ENCODE results near the gene TMEM237. TPM values are rescaled to one million over a fixed set of nuclear protein-coding genes. Genes with fewer than 3 reads are reported as not detected.
A peak's percentile ranks its signal among the peaks of the same experiment; 100 is the strongest.

TMEM237 gene
- total and polyA plus RNA-seq, 2 donors (not counting 1 experiment from before 2014, with no cell fraction given), result 23.8 to 64.1 TPM

GRCh38 chr2:201621293-201621999 lies 21.9 kb downstream of the TMEM237 start:
- Histone ChIP-seq H3K4me3 (replicated peaks in 1 of 4; ENCODE audit: control extremely low read depth in 1 of 4, insufficient read depth in 1 of 4, low read depth in 3 of 4, low read length in 4 of 4) (no peak overlapping the region), H3K27ac (ENCODE audit: insufficient read depth, low read length) (no peak overlapping the region), H3K4me2 (ENCODE audit: extremely low read depth, insufficient read depth, low read length) (peak overlapping the region; percentile 18), H3K9me3 (ENCODE audit: control insufficient read depth, insufficient read depth, low read depth, low read length) (no peaks in the 10 kb centered on the region), H3K36me3 (ENCODE audit: control insufficient read depth, insufficient read depth, low read length) (peaks cover under 1% of the 10 kb centered on the region), H3K9ac (ENCODE audit: insufficient read depth, low read length) (no peak overlapping the region), H3K27me3 (ENCODE audit: control insufficient read depth, insufficient read depth, low read length) (no peaks in the 10 kb centered on the region), H2AFZ (ENCODE audit: low read length) (no peak overlapping the region), H3K4me1 (ENCODE audit: control insufficient read depth, extremely low read depth, insufficient read depth, low read length) (peaks cover 6% of the 10 kb centered on the region), H3K79me2 (ENCODE audit: control insufficient read depth, insufficient read depth, low read length) (no peaks in the 10 kb centered on the region), H4K20me1 (ENCODE audit: control insufficient read depth, extremely low read depth, insufficient read depth, low read length) (no peaks in the 10 kb centered on the region)
- DNase-seq (ENCODE audit: low read depth in 2 of 2), result no peak
- TF ChIP-seq EZH2 (IDR thresholded peaks at IDR 0.05; ENCODE audit: low read length, missing control alignments), result no peak
- TF ChIP-seq CTCF (conservative IDR thresholded peaks at IDR 0.05 in 1 of 2, IDR thresholded peaks at IDR 0.05 in 1 of 2; ENCODE audit: low read depth in 1 of 2, low read length in 2 of 2), result no peak

- no peaks in the 10 kb centered on the region for H4K20me1 ChIP-seq (ENCODE audit: control insufficient read depth, extremely low read depth, insufficient read depth, low read length)
- H2AFZ ChIP-seq (ENCODE audit: low read length), result peak overlapping the region; percentile 83
- peak overlapping the region; percentile 4 for H3K4me2 ChIP-seq (ENCODE audit: extremely low read depth, insufficient read depth, low read length)
- peak overlapping the region in 2 of 4 experiments; percentile 28 to 45 for H3K4me3 ChIP-seq (replicated peaks in 1 of 4; ENCODE audit: control extremely low read depth in 1 of 4, insufficient read depth in 1 of 4, low read depth in 3 of 4, low read length in 4 of 4)
- TF ChIP-seq EZH2 (IDR thresholded peaks at IDR 0.05; ENCODE audit: low read length, missing control alignments) (no peak), CTCF (conservative IDR thresholded peaks at IDR 0.05 in 1 of 2, IDR thresholded peaks at IDR 0.05 in 1 of 2; ENCODE audit: low read depth in 1 of 2, low read length in 2 of 2) (peak; percentile 40 to 54)
- DNase-seq (ENCODE audit: low read depth in 2 of 2), result peak; percentile 56 to 78
- no peak overlapping the region for H3K9ac ChIP-seq (ENCODE audit: insufficient read depth, low read length)
- H3K36me3 ChIP-seq (ENCODE audit: control insufficient read depth, insufficient read depth, low read length), result no peaks in the 10 kb centered on the region
- H3K79me2 ChIP-seq (ENCODE audit: control insufficient read depth, insufficient read depth, low read length), result no peaks in the 10 kb centered on the region
- peaks cover 6% of the 10 kb centered on the region for H3K4me1 ChIP-seq (ENCODE audit: control insufficient read depth, extremely low read depth, insufficient read depth, low read length)
- no peaks in the 10 kb centered on the region for H3K27me3 ChIP-seq (ENCODE audit: control insufficient read depth, insufficient read depth, low read length)
- H3K27ac ChIP-seq (ENCODE audit: insufficient read depth, low read length), result no peak overlapping the region
- no peaks in the 10 kb centered on the region for H3K9me3 ChIP-seq (ENCODE audit: control insufficient read depth, insufficient read depth, low read depth, low read length)
Observed at GRCh38 chr2:201618744-201619662, 24.3 kb downstream of the TMEM237 start.

GRCh38 chr2:201608021-201608420 lies 35.3 kb downstream of the TMEM237 start:
- no peak overlapping the region for H3K9ac ChIP-seq (ENCODE audit: insufficient read depth, low read length)
- H3K27ac ChIP-seq (ENCODE audit: insufficient read depth, low read length), result no peak overlapping the region
- no peak overlapping the region for H3K4me2 ChIP-seq (ENCODE audit: extremely low read depth, insufficient read depth, low read length)
- DNase-seq (ENCODE audit: low read depth in 2 of 2), result no peak
- H3K79me2 ChIP-seq (ENCODE audit: control insufficient read depth, insufficient read depth, low read length), result no peaks in the 10 kb centered on the region
- no peaks in the 10 kb centered on the region for H3K36me3 ChIP-seq (ENCODE audit: control insufficient read depth, insufficient read depth, low read length)
- H4K20me1 ChIP-seq (ENCODE audit: control insufficient read depth, extremely low read depth, insufficient read depth, low read length), result no peaks in the 10 kb centered on the region
- H2AFZ ChIP-seq (ENCODE audit: low read length), result no peak overlapping the region
- H3K27me3 ChIP-seq (ENCODE audit: control insufficient read depth, insufficient read depth, low read length), result no peaks in the 10 kb centered on the region
- no peaks in the 10 kb centered on the region for H3K4me1 ChIP-seq (ENCODE audit: control insufficient read depth, extremely low read depth, insufficient read depth, low read length)
- no peak overlapping the region for H3K4me3 ChIP-seq (replicated peaks in 1 of 4; ENCODE audit: control extremely low read depth in 1 of 4, insufficient read depth in 1 of 4, low read depth in 3 of 4, low read length in 4 of 4)
- no peak for TF ChIP-seq EZH2 (IDR thresholded peaks at IDR 0.05; ENCODE audit: low read length, missing control alignments)
- H3K9me3 ChIP-seq (ENCODE audit: control insufficient read depth, insufficient read depth, low read depth, low read length), result no peaks in the 10 kb centered on the region
